GM20000 (cell line): Measurements from ENCODE around the gene MCEMP1.

Experiments used
- DNase-seq: peaks from one replicate; pipeline ENCODE4 v3.0.0; 2012; ENCODE audit warnings: low spot score
- TF ChIP-seq, protein P1 (sequence below): IDR thresholded peaks from 2 replicates; pipeline ENCODE4 v1.5.1; 2012; ENCODE audit warnings: mild to moderate bottlenecking, control low read depth; ENCODE audit errors: extremely low read depth, missing control alignments

The MCEMP1 gene

DNA sequence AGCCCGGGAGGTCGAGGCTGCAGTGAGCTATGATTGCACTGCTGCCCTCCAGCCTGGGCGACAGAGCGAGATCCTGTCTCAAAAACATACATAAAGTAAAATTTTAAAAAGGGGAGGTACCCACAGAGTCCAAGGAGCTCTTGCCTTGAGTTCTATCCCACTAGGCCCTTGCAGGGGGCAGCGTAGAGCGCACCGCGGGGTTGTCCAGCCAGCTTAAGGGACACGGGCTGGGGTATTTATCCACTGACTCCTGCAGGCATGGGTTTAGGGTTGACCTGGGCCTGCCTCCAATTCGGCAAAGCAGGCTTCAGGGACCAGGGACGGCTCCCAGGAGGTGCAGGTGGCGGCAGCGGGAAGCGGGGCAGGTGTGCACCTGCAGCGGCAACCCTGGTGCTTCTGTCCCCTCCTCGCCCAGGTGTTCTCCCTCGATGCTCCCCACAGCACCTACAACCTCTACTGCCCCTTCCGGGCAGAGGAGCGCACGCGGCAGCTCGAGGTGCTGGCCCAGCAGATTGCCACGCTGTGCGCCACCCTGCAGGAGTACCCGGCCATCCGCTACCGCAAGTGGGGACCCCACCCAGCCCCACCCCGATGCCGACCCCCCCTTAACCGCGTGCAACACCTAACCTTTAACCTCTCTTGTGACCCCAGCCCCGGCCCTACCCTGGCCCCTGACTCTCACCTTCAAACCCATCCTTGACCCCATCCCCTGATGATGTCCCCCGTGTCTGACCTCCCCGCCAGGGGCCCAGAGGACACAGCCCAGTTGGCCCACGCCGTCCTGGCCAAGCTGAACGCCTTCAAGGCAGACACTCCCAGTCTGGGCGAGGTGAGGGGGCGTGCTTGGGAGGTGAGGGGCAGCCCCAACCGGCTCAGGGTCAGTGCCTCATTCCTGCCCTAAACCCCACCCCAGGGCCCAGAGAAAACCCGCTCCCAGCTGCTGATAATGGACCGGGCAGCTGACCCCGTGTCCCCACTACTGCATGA is 35.3 kb upstream of the MCEMP1 start:
- DNase-seq: no peak
- TF ChIP-seq, protein P1, sequence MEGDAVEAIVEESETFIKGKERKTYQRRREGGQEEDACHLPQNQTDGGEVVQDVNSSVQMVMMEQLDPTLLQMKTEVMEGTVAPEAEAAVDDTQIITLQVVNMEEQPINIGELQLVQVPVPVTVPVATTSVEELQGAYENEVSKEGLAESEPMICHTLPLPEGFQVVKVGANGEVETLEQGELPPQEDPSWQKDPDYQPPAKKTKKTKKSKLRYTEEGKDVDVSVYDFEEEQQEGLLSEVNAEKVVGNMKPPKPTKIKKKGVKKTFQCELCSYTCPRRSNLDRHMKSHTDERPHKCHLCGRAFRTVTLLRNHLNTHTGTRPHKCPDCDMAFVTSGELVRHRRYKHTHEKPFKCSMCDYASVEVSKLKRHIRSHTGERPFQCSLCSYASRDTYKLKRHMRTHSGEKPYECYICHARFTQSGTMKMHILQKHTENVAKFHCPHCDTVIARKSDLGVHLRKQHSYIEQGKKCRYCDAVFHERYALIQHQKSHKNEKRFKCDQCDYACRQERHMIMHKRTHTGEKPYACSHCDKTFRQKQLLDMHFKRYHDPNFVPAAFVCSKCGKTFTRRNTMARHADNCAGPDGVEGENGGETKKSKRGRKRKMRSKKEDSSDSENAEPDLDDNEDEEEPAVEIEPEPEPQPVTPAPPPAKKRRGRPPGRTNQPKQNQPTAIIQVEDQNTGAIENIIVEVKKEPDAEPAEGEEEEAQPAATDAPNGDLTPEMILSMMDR: no peak

DNA sequence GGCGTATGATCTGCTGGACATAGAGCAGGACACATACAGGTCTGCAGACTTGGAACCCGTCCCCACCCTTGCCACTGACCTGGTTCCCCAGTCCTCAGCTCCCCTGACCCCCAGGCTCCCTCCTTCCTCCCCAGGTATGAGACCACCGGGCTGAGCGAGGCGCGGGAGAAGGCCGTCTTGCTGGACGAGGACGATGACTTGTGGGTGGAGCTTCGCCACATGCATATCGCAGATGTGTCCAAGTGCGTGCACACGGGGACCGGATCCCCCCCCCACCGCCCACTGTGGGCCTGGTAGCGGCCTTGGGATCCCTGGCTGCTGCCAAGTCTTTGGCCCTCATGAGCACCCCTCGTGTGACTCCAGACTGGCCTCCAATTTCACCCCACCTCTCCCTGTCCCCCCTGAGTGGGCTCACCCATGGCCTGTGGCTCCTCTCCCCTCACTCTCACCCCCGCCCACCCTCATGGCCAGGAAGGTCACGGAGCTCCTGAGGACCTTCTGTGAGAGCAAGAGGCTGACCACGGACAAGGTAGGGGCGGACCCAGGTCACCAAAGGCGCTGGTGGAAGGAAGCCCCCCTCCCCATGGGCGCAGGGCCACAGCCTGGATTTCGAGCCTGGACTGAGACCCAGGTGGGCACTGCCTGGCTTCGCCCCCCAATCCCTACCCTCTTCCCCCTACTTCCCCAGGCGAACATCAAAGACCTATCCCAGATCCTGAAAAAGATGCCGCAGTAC is 34.4 kb upstream of the MCEMP1 start:
- DNase-seq: no peak
- TF ChIP-seq, protein P1: no peak

DNA sequence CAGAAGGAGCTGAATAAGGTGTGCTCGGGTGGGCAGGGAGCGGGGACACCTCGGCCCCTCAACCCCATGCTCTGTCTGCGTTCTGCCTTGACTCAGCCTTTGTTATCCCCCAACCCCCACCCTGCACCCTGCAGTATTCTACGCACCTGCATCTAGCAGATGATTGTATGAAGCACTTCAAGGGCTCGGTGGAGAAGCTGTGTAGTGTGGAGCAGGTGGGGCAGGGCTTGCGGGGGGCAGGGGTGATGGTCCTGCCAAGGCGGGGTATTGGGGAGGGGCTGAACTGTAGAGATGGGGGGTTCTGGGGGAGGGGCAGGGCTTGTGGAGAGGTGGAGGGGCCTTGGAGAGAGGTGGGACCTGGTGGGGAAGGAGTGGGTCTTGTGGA is 33.9 kb upstream of the MCEMP1 start:
- TF ChIP-seq, protein P1: no peak
- DNase-seq: no peak

DNA sequence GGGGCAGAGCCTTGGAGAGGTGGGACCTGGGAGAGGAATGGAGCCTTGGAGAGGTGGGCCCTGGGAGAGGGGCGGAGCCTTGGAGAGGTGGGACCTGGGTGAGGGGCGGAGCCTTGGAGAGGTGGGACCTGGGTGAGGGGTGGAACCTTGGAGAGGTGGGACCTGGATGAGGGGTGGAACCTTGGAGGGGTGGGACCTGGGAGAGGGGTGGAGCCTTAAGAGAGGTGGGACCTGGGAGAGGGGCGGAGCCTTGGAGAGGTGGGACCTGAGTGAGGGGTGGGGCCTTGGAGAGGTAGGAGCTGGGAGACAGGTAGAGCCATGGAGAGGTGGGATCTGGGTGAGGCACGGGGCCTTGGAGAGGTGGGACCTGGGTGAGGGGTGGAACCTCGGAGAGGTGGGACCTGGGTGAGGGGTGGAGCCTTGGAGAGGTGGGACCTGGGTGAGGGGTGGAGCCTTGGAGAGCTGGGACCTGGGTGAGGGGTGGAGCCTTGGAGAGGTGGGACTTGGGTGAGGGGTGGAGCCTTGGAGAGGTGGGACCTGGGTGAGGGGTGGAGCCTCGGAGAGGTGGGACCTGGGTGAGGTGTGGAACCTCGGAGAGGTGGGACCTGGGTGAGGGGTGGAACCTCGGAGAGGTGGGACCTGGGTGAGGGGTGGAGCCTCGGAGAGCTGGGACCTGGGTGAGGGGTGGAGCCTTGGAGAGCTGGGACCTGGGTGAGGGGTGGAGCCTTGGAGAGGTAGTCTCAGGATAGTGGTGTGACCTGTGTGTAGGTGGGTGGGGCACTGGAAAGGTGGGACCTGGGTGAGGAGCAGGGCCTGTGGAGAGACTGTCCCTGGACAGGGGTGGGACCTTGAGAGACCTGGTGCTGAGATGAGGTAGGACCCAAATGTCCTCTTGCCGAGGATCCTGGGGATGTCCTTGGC is 33.0 kb upstream of the MCEMP1 start:
- DNase-seq: peak; percentile 57

DNA sequence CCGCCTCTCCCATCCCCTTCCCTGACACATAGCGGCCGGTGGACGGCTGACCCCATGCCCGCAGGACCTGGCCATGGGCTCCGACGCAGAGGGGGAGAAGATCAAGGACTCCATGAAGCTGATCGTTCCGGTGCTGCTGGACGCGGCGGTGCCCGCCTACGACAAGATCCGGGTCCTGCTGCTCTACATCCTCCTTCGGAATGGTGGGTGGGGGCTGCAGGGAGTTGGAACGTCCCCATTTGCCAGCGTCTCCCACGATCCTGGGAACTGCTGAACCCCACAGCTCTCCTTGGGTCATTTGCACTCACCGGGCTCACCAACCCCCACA is 32.4 kb upstream of the MCEMP1 start:
- TF ChIP-seq, protein P1: no peak
- no peak for DNase-seq

DNA sequence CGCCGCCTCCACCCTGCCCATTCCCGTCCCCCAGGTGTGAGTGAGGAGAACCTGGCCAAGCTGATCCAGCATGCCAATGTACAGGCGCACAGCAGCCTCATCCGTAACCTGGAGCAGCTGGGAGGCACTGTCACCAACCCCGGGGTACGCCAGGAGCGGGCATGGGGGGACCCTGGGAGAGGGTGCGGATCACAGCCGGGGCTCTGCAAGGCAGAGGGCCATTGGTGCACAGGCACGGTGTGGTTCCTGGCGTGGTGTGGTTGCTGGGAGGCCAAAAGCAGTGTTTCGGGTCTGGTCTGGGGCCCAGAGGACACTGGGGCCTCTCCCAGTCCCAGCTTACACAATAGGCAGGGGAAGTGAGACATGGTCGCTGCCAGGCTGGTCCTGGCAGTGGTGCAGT is 31.7 kb upstream of the MCEMP1 start:
- DNase-seq: no peak
- TF ChIP-seq, protein P1: no peak

DNA sequence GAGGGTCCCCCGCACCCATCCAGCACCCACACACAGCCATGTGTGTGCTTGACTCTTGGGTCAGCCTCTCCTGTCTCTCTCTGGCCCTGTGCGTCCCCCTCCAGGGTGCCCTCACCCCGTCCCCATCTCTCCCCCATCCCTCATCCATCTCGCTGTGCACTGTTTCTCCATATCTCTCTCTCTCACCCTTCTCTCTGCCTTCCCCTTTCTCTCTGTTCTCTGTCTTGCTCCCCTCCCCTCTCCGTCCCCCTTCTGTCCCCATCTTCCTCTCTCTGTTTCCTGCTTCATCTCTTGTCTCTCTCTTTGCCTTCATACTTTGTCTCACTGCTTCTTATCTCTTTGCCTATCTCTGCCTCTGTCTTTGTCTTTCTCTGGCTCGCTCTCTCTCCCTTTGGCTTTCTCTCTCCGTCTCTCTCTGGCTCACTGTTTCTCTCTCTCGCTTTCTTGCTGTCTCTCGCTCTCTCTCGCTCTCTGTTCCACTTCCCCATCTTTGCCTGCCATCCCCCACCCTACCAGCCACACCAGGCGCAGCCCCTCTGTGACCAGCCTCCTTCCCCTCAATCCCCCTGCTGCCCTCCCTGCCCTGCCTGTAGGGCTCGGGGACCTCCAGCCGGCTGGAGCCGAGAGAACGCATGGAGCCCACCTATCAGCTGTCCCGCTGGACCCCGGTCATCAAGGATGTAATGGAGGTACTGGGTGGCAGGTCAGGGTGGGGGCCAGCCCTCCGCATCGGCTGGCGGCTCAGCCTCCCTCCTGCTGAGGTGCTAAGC is 31.0 kb upstream of the MCEMP1 start:
- TF ChIP-seq, protein P1: no peak
- no peak for DNase-seq
